GM08714 (cell line): ENCODE results near the gene PIGR.

Experiments
- H3K4me3 ChIP-seq: fragments of 200-500 bp; sonication (Bioruptor generic); 2 replicates; pipeline ENCODE4 v1.5.1; 2014; ENCODE audit warnings: mild to moderate bottlenecking, low read length, inconsistent platforms
- ZNF274 ChIP-seq: IDR thresholded peaks from 2 replicates; pipeline ENCODE4 v1.6.1; 2012; ENCODE audit warnings: mild to moderate bottlenecking, low read depth, low read length

Gene PIGR

GRCh38 chr1:206916000-206916709, 30.1 kb downstream of the PIGR start:
- TF ChIP-seq ZNF274 = no peak
- no peak overlapping the region for H3K4me3 ChIP-seq

GRCh38 chr1:206915030-206915735, 31.1 kb downstream of the PIGR start:
- no peak overlapping the region for H3K4me3 ChIP-seq
- TF ChIP-seq ZNF274 = no peak

DNA sequence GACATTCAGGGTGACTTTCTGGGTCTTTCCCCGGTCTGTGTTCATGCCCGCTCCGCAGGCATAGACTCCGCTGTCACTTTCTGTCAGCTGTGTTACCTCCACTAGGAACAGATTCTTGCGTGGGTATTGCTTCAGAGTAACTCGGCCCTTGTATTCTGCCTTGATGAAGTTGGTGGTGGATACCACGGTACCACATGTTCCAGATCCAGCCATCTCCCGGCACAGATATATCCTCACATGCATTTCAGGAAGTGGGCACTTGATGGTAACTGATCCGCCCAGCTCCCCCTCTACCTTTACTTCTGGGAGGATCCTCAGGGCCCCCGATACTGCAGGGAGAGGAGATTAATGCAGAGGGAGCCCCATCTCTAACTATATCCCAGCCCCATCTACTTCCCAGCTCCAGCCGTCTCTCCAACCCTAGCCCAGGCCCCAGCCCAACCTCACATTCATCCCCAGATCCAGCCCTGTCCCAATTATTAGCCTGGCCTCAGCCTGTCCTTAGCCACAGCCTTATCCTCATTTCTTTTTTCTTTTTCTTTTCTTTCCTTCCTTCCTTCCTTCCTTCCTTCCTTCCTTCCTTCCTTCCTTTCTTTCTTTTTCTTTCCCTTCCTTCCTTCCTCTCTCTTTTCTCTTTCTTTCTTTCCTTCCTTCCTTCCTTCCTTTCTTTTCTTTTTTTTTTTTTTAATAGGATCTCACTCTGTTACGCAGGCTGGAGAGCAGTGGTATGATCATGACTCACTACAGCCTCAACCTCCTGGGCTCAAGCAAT, 32.3 kb downstream of the PIGR start:
- no peak overlapping the region for H3K4me3 ChIP-seq
- no peak for TF ChIP-seq ZNF274

DNA sequence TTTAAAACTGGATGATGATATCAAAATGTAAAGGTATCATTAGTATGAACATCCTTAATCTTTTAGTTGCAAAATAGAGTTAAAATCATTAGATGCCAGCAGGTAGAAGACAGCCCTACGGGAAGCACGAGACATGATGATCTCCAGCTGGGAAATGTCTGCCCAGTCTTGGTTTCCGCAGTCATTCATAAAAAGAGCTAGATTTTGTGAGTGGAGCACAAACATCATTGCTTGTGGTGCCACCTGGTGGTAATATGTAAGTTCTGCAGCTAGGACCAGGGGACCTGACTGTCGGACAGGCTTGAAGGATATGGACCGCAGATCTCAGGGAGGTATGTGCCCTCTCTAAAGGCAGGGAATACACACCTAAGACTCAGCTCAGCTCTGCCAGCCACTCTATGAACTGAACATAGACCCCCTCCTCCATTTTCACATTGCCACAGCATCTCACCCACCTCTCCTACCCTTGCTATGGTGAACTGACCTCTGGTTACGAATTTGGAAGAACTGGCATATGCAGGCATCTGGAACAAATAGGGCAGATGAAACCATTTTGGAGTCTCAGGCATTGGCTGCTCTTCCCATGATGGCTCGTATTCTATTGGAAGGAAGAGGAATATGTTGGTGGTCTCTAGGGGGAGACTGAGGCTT, 33.7 kb downstream of the PIGR start:
- no peak for TF ChIP-seq ZNF274

GRCh38 chr1:206911064-206911663, 35.1 kb downstream of the PIGR start:
- no peak for TF ChIP-seq ZNF274
- no peak overlapping the region for H3K4me3 ChIP-seq

More for the DNA sequence above, 33.7 kb downstream of the PIGR start:
- H3K4me3 ChIP-seq = no peak overlapping the region

GRCh38 chr1:206909883-206910318, 36.4 kb downstream of the PIGR start:
- TF ChIP-seq ZNF274 = no peak
- H3K4me3 ChIP-seq = peak overlapping the region; percentile 3; the same call in 1 of the 2 replicates

DNA sequence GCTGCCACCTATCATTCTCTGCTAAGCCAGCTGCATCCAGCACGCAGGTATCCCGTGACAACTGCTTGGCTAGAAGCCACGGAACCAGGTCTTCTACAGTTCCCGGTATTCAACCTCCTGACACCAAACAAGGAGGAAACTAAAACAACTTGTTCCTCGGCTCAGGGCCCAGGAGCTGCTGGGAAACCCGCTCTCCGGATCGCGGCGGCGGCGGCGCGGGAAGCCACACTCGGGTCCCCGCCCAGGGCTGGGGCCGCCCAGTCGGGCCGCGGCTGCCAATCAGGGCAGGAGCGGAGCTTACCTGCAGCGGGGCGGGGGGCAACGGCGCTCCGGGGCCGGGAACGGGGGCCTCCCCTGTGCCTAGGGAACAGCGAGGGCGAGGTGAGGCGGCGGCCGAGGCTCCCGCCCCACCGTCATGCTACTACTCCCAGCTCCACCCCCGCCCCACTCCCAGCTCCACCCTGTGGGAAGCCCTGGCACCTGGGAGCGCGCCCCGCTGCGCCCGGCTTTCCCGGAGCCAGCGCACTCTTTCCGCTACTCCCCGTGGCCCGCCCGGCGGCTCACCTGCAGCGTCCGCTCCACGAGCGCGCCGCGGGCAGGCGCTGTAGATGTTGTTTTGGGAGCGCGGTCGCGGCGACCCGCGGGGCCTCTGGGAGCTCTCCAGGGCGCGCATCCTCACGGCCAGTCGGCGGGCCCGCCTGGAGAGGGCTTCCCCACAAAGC, 36.9 kb downstream of the PIGR start:
- no peak for TF ChIP-seq ZNF274
- H3K4me3 ChIP-seq = peak overlapping the region; percentile 3; the same call in 1 of the 2 replicates

DNA sequence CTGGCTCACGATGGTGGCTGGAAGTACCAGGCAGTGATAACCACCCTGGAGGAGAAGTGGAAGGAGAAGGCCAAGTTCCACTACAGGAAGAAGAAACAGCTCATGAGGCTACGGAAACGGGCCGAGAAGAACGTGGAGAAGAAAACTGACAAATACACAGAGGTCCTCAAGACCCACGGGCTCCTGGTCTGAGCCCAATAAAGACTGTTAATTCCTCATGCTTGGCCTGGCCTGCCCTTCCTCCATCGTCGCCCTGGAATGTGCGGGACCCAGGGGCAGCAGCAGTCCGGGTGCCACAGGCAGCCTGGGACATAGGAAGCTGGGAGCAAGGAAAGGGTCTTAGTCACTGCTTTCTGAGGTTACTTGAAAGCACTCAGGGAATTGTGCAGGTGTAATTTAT, 38.2 kb downstream of the PIGR start:
- TF ChIP-seq ZNF274 = no peak
- no peak overlapping the region for H3K4me3 ChIP-seq

GRCh38 chr1:206907304-206907991, 38.8 kb downstream of the PIGR start:
- H3K4me3 ChIP-seq = no peak overlapping the region

GRCh38 chr1:206905295-206906164, 40.7 kb downstream of the PIGR start:
- no peak for TF ChIP-seq ZNF274
- H3K4me3 ChIP-seq = no peak overlapping the region

More at GRCh38 chr1:206907304-206907991, 38.8 kb downstream of the PIGR start:
- TF ChIP-seq ZNF274 = no peak

DNA sequence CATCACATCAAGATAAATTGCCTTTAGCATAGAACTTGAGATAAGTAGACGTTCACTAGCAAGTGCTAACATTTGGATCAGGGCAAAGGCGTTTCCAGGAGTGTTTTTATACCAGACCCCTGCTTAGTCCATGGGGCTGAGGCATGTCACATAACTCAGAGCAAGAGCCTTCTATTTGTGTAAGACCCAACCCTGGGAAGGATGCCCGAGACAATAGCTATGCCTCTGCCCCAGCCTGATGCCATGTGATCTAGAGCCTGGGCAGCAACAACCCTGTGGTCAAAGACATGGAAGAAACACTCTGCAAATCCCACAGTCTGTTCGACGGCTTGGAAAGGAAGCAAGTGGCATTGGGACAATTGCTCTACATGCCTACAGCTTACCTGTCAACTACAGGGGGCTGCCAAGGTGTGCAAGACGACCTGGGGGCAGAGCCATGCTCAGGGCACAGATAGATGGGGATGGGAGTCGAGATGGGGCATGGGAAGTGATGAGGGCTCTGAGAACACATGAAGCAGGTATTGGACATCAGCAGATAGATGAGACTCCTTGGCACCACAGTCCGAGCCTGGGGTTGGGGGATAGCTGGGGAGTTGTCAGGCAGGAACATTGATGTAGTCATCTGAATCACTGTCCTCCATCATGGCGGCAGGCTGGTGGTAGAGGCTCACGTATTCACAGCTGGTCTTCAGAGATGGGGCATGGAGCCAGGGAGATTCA, 41.7 kb downstream of the PIGR start:
- no peak overlapping the region for H3K4me3 ChIP-seq
- TF ChIP-seq ZNF274 = no peak

GRCh38 chr1:206903687-206904086, 42.6 kb downstream of the PIGR start:
- no peak overlapping the region for H3K4me3 ChIP-seq
- TF ChIP-seq ZNF274 = no peak
